GM21723 (cell line): ENCODE data around the gene CELSR1.
A peak's percentile ranks its signal among the peaks of the same experiment; 100 is the strongest.

Source experiments
- ATAC-seq: cut with Tn5 transposase; IDR thresholded peaks from one replicate; pipeline ENCODE4 v1.9.1; 2021; ENCODE audit warnings: mild to moderate bottlenecking, moderate library complexity; ENCODE audit not compliant: unreplicated experiment

The CELSR1 gene, protein sequence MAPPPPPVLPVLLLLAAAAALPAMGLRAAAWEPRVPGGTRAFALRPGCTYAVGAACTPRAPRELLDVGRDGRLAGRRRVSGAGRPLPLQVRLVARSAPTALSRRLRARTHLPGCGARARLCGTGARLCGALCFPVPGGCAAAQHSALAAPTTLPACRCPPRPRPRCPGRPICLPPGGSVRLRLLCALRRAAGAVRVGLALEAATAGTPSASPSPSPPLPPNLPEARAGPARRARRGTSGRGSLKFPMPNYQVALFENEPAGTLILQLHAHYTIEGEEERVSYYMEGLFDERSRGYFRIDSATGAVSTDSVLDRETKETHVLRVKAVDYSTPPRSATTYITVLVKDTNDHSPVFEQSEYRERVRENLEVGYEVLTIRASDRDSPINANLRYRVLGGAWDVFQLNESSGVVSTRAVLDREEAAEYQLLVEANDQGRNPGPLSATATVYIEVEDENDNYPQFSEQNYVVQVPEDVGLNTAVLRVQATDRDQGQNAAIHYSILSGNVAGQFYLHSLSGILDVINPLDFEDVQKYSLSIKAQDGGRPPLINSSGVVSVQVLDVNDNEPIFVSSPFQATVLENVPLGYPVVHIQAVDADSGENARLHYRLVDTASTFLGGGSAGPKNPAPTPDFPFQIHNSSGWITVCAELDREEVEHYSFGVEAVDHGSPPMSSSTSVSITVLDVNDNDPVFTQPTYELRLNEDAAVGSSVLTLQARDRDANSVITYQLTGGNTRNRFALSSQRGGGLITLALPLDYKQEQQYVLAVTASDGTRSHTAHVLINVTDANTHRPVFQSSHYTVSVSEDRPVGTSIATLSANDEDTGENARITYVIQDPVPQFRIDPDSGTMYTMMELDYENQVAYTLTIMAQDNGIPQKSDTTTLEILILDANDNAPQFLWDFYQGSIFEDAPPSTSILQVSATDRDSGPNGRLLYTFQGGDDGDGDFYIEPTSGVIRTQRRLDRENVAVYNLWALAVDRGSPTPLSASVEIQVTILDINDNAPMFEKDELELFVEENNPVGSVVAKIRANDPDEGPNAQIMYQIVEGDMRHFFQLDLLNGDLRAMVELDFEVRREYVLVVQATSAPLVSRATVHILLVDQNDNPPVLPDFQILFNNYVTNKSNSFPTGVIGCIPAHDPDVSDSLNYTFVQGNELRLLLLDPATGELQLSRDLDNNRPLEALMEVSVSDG (N-terminal part only)

DNA sequence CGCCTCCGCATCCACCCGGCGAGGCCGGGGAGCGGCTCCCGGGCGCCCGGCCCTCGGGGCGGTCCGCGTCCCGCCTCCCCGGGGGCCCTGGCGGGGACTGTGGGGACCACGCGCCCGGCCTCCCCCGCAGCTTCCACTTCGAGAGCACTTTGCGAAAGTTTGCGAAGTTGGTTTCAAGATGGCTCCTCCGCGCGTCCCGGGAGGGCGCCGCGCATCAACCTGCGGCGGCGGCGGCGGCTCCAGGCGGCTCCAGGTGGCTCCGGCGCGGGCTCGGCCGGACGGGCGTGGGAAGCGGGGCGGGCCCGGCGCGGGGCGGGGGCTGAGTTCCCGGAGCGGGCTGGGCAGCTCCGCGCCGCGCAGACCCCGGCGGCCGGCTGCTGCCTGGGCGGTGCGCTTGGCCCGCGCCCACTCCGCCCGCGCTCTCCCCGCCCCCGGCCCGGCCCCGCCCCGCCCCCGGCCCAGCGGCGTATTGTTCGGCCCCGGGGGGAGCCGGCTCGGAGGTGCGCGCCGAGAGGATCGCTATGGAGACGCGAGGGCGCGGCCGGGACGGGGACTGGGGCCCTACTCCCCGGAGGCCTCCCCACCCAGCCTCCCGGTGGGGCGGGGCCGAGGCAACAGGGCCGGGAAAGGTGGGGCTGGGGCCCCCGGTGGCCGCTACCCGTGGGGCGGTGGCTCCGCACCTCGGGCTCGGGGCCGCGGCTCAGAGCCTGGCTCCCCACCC lies at the start of gene CELSR1:
CELSR1 (minus strand) TSS at position 396 of the 721 bp plus-strand sequence. CDS start 450 bp downstream, outside the sequence.
- ATAC-seq, result no peak

DNA sequence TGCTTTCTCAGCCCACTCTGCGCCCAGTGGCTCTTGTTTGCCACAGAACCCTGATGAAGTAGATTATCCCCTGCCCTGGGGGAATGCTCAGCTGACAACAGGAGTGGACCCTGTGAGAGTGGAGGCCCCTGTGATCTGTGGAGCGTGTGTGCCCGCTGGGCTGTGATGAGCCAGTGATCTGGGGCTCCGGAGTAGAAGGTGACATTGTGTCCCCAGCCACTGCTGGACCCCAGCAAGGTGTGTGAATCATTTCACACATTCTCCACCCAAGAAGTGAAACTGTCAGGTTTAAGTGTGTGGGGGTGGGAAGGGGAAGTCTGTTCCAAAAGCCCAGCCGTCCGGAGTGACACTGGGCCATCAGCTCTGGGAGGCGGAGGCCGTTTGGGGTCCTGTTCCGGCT lies 49.6 kb upstream of the CELSR1 start:
- peak; percentile 41 for ATAC-seq

DNA sequence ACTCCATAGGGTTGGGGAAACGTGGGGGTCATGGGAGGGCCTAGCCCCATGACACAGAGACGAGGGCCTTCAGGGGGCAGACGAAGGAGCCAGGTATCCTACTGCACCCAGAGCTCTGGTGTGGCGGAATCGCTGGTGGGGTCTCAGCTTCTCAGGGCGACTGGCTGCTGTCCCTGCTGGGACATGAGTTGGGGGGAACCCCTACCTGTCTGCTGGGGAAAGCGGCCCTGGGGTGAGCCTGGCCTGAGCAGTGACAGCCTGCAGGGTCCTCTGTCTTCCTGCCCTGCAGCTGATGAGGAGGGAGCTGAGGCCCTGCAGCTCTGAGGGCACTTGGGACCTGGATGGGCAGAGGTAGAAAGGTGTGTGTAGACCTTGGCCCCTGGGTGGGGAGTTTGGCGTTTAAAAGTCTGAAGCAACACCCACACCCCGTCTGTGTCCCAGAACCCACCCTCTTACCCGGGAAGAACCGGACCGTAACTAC lies 49.2 kb upstream of the CELSR1 start:
- ATAC-seq, result no peak

DNA sequence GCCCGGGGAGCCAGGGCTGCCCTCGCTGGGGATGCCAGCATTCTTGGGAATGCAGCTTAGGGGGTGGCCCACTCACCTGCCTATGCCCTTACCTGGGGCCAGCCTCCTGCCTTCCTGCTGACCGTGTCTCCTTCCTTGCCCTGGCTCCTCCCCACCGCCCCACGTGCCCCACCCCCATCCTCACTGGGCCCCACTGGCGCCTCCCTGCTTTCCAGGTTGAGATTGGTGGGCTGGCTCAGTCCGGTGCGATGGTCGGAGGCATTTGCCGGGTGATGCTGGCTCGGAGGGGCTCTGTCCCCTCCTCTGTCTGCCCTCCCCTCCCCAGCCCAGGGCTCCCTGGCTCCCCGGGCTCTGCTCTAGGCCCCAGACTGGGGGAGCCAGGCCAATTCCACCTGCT lies 48.7 kb upstream of the CELSR1 start:
- no peak for ATAC-seq

DNA sequence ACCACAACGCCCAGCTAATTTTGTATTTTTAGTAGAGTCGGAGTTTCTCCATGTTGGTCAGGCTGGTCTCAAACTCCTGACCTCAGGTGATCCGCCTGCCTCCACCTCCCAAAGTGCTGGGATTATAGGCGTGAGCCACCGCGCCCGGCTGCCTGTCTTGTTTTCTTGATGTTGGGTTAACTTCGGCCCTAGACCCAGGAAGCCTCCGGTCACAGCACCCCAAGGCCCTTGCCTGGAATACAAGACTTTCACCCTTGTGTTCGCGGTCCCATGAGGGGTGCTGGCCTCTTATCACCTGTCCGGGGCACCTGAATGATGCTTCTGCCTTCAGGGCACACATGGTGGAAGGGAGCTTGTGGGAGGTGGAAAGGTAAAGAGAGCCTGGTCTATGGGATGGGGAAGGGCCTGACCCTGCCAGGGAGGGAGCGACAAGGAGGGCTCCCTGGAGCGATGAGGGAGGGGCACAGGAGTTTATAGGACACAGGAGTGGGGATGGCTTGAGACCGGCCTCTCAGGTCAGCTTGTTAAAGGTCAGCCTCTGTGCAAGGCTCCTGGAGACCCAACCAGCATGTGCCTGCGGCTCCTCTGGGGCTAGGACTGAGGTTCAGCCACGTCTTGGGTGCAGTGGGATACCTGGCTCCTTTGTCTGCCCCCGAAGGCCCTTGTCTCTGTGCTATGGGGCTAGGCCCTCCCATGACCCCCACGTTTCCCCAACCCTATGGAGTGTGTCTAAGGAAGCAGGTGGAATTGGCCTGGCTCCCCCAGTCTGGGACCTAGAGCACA lies 48.1 kb upstream of the CELSR1 start:
- no peak for ATAC-seq

DNA sequence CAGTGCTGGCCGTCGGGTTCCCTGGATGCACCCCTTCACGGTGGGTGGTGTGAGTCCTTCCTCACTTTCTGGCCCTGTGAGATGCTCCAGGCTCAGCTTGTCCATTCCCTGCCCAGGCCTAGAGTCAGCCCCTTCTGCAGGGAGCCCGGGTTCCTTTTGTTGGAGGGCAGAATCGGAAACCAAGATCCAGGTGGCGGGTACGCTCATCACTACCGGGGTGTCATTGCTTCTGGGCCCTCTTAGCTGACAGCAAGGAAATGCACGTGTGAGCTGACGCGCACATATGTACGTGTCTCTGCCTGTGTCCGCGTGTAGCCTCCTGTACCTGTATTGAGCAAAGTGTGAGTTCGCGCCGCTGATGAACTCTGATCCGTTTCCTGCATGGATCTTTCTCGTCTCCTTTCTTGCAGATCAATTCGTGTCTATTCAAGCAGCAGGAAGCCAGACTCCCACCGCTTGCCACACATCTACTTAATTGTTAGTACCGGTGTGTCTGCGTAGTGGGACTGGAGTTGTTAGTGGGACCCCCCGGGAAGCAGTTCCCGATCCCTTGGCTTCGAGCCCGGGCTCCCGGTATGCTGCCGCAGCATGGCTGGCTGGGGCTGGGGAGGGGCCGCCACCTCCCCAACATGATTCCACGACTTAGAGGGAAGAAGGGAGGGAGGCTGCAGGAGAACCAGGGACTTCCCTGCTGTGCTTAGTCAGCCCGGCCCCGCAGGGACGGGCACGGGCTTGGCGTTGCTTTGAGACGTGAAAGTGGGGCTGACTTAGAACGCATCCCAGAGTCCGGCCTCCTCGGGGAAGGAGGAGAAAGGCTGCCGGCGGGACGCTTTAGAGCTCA lies 46.9 kb upstream of the CELSR1 start:
- no peak for ATAC-seq

DNA sequence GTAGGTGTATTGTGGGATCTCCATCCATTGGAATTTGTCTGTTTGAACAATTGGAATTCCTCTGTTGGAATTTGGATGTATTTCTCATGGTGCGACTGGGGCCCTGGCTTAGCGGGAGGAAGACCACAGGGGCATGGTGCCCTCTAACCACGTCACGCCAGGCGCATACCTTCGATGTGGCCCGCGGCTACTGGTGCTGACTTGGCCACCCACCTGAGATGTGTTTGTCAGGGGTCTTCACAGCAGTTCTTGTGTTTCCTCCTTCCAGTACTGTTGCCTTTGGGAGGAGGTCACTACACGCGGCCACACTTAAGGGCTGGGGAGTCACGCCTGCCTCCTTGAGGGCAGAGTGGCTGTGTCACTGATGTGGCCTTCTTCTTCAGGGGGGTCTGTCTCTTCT lies 46.2 kb upstream of the CELSR1 start:
- ATAC-seq, result no peak

DNA sequence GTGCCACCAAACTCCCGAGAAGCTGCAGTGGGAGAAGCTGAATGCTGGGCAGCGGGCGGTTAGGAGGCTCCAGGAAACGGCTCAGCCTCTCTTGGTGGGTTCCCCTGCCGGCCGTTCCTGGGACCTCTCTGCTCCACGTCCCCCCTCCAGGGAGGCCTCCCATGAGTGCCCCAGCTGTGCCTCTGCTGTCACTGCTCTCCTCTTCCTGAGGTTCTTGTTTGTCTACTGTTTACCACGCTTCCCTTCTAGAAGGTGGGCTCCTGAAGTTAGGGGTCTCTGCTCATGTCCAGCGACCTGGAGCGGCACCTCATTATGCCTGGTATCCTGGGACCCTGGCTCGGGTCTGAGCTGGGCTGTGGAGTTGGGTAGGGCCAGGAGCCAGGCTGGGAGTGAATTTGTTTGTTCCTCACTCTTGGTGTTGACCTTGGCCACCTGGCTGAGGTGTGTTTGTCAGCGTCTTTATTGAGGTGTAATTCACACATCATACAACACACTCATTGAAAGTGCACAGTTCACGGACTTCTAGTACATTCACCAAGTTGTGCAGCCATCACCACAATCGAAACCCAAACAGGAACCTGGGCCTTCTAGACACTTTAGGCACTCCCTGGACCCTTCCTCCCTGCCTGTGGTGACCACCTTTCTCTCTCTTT lies 45.0 kb upstream of the CELSR1 start:
- ATAC-seq, result no peak

DNA sequence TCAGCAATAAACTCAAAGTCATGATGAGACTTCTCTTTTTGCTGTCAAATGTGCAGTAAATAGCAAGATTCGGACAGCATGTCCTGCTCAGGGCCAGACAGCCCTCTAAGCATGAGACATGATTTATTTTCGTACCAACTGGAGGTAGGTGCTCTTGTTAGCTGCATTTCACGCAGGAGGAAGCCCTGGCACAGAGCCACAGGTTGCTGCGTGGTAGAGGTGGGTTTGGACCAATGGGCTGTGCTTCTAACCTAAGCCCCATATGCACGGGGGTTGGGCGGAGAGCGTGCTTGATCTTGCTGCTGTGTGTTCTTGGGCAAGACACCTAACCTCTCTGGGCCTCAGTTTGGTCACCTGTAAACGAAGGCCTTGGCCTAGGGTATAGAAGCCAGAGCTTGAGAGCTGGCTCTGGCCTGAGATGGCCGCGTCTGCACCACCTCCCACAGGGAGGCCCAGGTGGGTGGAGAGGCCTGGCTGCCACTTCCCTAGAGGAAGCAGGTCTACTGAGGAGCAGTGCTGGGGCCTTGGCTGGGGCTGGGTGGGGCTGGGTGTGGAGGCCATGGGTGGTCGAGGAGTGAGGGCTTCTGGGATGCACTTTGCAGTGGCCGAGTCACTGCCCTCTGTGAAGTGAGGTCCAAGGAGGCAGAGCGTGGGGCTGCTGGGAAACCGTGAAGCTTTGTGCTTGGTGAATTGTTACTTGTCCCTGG lies 44.3 kb upstream of the CELSR1 start:
- no peak for ATAC-seq

DNA sequence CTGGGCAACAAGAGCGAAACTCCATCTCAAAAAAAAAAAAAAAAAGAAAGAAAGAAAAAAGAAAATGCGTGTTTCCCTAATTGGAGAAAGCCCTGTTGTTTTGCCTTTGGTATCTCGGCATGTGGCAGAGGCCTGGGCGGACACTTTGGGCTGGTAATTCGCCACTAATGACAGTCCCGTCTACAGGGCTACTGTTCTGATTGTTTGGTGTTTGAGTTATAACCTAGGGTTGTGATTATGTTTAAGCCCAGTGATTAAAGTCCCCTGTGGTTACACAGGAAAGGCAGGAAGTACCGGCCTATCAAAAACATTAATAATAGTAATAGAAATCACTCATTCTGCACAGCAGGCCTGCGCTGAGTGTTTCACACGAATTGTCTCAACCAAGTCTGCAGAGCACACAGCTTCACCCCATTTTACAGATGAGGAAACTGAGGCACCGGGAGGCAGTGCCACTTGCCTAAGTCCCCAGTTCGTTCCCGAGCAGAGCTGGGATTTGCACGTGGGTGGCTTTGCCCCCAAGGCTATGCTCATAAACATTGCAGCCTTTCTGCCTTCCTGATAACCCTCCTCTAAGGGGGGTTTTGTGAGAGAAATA lies 43.6 kb upstream of the CELSR1 start:
- no peak for ATAC-seq

DNA sequence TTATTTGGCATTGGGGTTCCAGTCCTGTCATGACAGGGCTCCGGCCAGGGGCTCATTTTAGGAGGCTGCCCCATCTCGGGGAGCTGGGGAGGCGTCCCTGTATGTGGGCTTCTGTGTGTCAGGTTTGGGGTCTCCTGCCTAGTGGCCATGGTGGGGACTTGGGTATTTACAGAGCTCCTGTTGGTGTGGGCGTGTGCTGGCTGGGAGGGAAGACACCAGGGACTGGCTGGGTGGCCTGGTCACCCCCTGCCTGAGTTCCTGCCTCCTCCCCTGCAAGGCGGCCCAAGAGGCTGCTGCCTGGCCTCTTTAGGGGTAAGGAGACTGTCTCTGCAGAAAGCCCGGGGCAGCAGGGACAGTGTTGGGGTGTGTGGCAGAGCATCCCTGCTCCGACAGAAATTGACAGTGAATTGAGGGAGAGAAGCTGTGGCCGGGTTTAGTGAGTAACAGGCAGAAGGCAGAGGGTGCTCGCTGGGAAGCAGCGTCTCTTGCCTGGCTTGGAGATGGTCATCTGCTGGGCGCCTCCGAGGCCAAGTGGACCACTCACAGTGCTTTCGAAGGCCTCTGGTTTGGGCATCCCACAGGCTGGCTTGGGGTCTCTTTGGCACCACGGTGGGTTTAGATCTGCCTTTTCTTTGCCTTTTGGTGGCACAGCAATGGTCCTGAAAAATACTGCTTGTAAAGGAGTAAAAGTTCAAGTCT lies 42.5 kb upstream of the CELSR1 start:
- no peak for ATAC-seq

DNA sequence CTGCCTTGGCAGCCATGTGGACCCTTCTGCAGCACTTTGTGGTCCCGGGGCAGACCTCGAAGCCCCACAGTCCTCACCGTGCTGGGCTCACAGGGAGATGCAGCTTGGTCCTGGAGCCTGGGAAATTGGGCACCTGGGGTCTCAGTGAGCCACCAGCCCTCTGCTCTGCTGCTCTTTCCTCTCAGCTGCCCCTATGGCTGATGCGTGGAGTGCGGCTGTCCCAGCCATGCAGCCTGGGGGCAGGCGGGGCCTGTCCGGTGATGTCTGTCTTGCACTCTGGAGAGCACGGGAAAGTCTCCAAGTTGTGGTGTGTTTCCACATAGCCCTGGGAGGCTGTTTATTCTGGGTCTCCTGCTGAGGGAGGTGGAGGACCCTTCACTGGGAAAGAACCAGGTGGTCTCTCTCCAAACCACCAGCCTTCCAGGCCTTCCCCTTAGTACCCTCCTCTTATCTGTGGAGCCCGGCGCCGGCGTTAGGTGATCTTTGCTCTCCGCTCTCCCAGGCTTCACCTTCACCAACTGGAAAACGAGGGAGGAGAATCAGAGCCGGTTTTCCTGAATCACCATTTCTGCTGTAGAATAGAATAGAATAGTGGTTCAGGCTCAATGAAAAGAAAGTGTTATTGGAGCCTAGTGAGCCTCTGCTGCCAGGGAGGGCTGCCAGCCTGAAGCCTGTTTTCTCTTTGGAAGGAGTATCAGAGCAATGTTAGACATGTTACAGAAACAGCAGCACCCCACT lies 41.6 kb upstream of the CELSR1 start:
- no peak for ATAC-seq

DNA sequence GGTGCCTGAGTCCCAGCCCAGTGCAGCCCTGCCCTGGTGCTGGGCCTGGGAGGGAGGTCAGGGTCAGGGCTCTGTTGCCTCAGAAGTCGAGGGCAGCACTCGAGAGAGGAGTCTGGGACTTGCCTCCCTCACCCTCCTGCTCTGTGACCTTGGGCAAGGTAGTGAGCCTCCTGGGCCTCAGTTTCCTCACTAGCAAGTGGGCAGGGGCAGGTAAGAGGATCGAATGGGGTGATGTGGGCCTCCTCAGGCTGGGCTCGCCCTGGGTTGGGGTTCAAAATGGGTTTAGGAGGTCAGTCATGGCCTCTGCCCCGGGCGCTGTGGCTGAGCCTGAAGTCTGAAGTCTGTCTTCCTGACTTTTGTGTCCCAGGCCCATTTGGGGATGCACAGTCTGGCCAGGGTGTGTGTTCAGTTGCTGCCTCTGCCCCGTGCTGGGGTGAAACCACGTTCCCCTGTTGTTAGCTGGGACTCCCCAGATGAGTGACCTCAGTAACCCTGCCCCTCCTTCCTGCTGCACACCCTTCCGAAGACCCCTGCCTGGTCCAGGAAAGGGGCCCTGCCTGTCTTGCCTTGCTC lies 40.9 kb upstream of the CELSR1 start:
- ATAC-seq, result no peak

DNA sequence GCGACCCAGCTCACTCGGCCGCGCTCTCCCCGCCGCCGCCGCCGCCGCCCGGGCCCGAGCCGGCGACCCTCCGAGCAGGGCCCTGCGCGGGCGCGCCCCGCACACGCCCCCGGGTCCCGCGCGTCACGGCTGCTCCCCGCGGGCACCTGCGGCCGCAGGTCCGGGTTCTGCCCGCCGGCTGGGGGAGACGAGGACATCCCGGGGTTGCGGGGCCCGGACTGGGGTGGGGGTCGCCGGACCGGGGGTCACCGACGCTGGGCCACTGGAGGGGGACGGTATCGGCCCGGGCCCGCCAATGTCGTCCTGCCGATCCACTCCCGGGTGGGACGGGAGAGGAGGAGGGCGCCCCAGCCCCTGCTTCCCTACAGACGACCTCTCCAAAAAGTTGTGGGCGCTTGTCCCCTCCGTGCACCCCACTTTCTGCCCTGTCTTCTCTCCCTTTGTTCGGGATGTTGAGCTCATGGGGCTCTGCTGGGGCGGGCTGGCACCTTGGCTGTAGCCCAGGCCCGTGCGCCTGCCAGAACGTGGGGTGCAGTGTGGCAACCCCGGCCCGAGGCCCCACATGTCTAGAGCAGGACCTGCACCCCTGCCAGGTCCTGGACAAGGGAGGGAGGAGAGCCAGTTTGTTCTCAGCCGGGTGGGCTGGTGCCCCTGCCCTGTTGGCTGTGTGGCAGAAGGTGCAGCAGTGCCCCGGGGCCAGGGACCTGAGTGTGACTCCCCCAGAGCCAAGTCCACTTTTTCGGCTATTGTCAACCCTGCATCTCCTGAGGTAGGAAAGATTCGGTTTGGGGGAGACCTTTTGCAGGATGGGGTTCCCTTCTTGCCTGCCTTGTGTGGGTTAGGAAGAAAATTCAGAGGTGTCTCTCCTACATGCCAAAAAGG lies 40.2 kb upstream of the CELSR1 start:
- ATAC-seq, result no peak
